HuH-7.5 (cell line): ENCODE data around the gene MRPL18.

ENCODE experiments used
- DNase-seq: peaks from one replicate; pipeline ENCODE4 v3.0.0; 2011; ENCODE audit warnings: low spot score

Gene MRPL18

GRCh38 chr6:159844737-159845645, 54.7 kb downstream of the MRPL18 start:
- no peak for DNase-seq
